Measurements from ENCODE around the gene INTS14.

GRCh38 chr15:65540314-65540713 lies 70.6 kb downstream of the INTS14 start:
- TF ChIP-seq EZH2 (optimal IDR thresholded peaks at IDR 0.05; ENCODE audit: low read depth, low read length) (no peak), CTCF (IDR thresholded peaks at IDR 0.05; ENCODE audit: low read length) (no peak), EZH2phosphoT487 (IDR thresholded peaks at IDR 0.05; ENCODE audit: low read length) (no peak)
